PFSK-1 (cell line): Measurements from ENCODE around the gene ADAMTSL1.

Experiments
- FOXP2 ChIP-seq: optimal IDR thresholded peaks from 2 replicates; pipeline ENCODE3; 2011; ENCODE audit warnings: borderline replicate concordance, control low read depth, inconsistent platforms; ENCODE audit not compliant: insufficient read depth; ENCODE audit errors: extremely low read length, extremely low read depth
- POLR2AphosphoS5 ChIP-seq: IDR thresholded peaks from 2 replicates; pipeline ENCODE4 v1.6.1; 2012; ENCODE audit warnings: low read depth, mild to moderate bottlenecking, control low read depth, low read length, moderate library complexity
- SIN3A ChIP-seq: IDR thresholded peaks from 2 replicates; pipeline ENCODE4 v1.6.1; 2012; ENCODE audit warnings: mild to moderate bottlenecking, low read length, moderate library complexity, borderline replicate concordance; ENCODE audit not compliant: insufficient read depth
- TAF1 ChIP-seq: IDR thresholded peaks from 2 replicates; pipeline ENCODE4 v1.6.1; 2012; ENCODE audit warnings: low read length, control low read depth, borderline replicate concordance; ENCODE audit not compliant: insufficient read depth
- TF ChIP-seq, protein P1 (sequence below), 2 experiments: IDR thresholded peaks; 2 replicates each; pipeline versions ENCODE4 v1.6.1 to v1.8.0; 2011 to 2012; ENCODE audit warnings: low read depth in 2 of 2, low read length in 2 of 2, control low read depth in 1 of 2, inconsistent platforms in 1 of 2, mild to moderate bottlenecking in 1 of 2, moderate library complexity in 1 of 2; ENCODE audit not compliant: insufficient read depth in 1 of 2

The ADAMTSL1 gene

DNA sequence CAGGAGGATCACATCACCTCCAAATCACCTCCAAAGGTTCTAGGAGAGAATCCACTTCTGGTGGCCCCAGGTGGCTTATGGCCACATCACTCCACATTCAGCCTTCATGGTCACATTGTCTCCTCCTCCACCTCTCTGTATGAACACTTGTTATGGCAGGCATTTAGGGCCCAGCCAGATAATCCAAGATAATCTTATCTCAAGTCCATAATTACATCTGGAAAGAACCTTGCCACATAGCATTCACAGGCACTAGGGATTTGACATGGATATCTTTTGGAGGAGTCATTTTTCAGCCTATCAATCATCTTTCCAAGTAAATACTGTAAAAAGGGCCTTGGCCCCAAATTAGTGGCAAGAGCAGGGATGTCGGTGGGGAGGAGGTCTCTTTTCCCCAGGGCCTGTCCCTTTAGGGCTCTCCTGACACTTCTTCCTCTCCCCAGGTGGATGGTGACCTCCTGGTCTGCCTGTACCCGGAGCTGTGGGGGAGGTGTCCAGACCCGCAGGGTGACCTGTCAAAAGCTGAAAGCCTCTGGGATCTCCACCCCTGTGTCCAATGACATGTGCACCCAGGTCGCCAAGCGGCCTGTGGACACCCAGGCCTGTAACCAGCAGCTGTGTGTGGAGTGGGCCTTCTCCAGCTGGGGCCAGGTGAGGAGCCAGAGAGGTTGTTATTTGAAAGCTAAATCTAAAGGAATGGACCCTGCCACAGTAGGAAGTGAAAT lies 418.2 kb downstream of the ADAMTSL1 start:
- no peak for TF ChIP-seq FOXP2
- TF ChIP-seq POLR2AphosphoS5: no peak
- no peak for TF ChIP-seq SIN3A
- no peak for TF ChIP-seq TAF1
- TF ChIP-seq, protein P1, sequence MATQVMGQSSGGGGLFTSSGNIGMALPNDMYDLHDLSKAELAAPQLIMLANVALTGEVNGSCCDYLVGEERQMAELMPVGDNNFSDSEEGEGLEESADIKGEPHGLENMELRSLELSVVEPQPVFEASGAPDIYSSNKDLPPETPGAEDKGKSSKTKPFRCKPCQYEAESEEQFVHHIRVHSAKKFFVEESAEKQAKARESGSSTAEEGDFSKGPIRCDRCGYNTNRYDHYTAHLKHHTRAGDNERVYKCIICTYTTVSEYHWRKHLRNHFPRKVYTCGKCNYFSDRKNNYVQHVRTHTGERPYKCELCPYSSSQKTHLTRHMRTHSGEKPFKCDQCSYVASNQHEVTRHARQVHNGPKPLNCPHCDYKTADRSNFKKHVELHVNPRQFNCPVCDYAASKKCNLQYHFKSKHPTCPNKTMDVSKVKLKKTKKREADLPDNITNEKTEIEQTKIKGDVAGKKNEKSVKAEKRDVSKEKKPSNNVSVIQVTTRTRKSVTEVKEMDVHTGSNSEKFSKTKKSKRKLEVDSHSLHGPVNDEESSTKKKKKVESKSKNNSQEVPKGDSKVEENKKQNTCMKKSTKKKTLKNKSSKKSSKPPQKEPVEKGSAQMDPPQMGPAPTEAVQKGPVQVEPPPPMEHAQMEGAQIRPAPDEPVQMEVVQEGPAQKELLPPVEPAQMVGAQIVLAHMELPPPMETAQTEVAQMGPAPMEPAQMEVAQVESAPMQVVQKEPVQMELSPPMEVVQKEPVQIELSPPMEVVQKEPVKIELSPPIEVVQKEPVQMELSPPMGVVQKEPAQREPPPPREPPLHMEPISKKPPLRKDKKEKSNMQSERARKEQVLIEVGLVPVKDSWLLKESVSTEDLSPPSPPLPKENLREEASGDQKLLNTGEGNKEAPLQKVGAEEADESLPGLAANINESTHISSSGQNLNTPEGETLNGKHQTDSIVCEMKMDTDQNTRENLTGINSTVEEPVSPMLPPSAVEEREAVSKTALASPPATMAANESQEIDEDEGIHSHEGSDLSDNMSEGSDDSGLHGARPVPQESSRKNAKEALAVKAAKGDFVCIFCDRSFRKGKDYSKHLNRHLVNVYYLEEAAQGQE (IDR thresholded peaks at IDR 0.05; ENCODE audit: insufficient read depth in 1 of 2, low read depth in 2 of 2, low read length in 2 of 2): no peak

DNA sequence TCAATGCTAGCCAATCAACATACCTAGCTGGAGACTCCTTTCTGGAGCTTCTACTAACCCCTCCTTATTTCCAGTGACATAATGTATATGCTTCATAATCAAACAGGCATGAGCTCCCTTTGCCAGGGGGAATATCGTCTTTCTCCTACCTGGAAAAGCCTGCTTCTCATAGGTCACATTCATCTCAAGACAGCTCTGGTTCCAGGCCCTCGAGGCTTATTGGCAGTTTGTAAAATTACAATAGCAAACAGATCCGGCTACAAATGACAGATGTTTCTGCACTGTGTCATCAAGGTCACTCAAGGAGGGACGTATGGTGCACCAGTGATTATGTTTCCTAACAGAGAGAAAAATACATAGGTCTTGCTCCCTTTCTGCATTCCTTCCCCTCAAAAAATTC lies 419.1 kb downstream of the ADAMTSL1 start:
- TF ChIP-seq FOXP2 (no peak), TAF1 (no peak), SIN3A (no peak), POLR2AphosphoS5 (no peak)
- TF ChIP-seq, protein P1 (IDR thresholded peaks at IDR 0.05; ENCODE audit: insufficient read depth in 1 of 2, low read depth in 2 of 2, low read length in 2 of 2): no peak

DNA sequence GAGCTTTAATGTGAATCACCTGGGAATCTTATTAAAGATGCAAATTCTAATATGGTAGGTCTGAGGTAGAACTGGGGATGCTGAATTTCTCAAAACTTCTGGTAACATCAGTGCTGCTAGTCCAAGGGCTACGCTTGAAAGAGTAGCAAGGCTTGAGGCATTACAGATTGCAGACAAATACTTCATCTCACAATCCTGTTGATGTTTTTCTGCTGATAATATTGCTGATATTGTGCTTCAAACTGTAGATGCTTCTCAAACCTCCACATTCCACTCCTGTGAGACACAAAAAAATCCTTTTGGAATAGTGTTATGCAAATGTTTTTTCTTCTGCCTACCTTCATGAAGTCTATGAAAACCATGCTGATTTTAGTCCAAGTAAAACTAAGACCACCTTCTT lies 419.5 kb downstream of the ADAMTSL1 start:
- TF ChIP-seq TAF1 (no peak), POLR2AphosphoS5 (no peak), SIN3A (no peak), FOXP2 (no peak)
- TF ChIP-seq, protein P1 (IDR thresholded peaks at IDR 0.05; ENCODE audit: insufficient read depth in 1 of 2, low read depth in 2 of 2, low read length in 2 of 2): no peak

DNA sequence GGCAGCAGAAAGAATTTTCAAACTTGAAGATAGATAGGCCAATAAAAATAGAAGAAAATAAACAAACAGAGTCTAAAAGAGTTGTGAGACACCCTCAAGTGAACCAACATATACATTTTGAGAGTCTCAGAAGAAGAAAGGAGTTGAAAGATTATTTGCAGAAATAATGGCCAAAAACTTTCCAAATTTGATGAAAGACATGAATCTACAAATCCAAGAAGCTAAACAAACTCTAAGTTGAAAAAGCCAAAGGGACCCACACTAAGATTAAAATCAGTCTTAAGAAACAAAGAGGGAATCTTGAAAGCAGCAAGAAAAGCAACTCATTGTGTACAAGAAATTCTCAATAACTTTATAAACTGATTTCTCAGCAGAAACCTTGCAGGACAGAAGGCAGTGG lies 422.1 kb downstream of the ADAMTSL1 start:
- TF ChIP-seq SIN3A: no peak
- no peak for TF ChIP-seq TAF1
- TF ChIP-seq FOXP2: no peak
- TF ChIP-seq, protein P1 (IDR thresholded peaks at IDR 0.05; ENCODE audit: insufficient read depth in 1 of 2, low read depth in 2 of 2, low read length in 2 of 2): no peak
- no peak for TF ChIP-seq POLR2AphosphoS5
